ENCODE results near the gene PARM1. TPM values are rescaled to one million over a fixed set of nuclear protein-coding genes. Genes with fewer than 3 reads are reported as not detected.
A peak's percentile ranks its signal among the peaks of the same experiment; 100 is the strongest.

PARM1 gene
- total RNA-seq, 1 donor from 2014 or later, result 65.2 TPM

DNA sequence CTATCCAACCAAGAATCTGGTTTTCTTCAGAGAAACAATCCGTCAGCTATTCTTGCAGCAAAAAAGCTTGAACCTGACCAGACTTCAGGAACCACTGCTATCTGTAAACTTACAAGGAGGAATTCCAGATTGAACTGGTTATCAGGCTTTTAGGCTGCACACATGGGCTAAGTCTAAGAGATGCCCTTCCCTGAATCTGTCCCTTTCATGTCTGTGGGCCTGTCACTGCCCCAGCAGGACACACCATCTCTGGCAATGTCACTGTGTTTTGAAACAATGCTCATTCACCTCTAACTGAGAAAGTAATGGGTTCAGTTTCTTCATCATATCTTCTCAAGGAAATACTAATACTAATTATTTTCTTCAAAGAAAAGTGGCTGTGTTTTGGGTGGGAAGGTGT lies 72.8 kb downstream of the PARM1 start:
- intact Hi-C loops (cut with DNase I), result no loop called here
- ATAC-seq (ENCODE audit: poor library complexity), result no peak

GRCh38 chr4:75007891-75008290 lies 75.0 kb downstream of the PARM1 start:
- DNase-seq, result no peak
- intact Hi-C loops (cut with DNase I), result no loop called here
- no peak for ATAC-seq (ENCODE audit: poor library complexity)

More for the DNA sequence above, 72.8 kb downstream of the PARM1 start:
- no peak for DNase-seq

GRCh38 chr4:75009138-75009537 lies 76.2 kb downstream of the PARM1 start:
- intact Hi-C loops (cut with DNase I), result no loop called here
- ATAC-seq (ENCODE audit: poor library complexity), result no peak
- DNase-seq, result no peak

DNA sequence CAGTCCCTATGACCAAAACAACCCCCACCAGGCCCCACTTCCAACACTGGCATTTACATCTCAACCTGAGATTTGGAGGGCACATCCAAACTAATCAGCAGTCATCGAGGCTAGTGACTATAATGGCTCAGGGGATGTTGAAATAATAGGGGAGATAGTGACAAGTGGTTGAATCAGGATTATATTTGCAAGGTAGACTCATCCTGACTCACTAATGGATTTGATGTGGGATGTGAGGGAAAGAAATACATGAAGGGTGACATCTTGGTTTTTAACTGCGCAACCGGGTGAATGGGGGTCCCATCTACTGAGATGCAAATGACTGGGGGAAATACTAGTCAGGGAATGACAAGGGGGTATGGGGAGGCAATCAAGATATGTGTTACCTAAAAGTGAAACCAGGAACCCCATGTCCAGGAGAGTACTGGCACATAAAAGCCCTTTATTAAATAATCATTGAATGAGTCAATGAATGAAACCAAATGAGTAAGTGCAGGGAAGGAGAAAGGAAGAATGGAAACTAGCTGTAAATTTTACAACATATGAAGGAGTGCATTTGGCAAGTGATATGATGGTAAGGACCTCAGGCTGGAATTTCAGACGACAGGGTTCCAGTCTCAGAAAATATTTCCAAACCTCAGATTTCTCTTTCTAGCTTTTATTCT lies 78.3 kb downstream of the PARM1 start:
- ATAC-seq (ENCODE audit: poor library complexity) (no peak), DNase-seq (no peak)
- intact Hi-C loops (cut with DNase I), result no loop called here

DNA sequence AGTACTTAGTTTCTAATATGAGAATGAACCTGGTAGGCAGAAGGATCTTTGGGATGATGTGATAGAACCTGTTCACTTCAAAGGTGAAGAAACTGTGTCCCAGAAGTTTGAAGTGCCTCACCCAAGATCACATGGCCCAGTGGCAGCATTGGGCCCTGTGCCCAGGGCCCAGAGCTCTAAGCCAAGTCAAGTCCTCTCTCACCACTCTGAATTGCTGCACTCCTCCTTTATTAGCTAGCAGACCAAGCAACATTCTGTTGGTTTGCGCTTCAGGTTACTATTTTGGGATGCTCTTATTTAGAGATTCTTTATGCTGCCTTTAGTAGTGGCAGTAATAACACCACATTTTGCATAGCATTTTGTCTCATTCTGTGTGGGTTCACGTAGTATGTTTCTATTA lies 82.7 kb downstream of the PARM1 start:
- intact Hi-C loops (cut with DNase I), result no loop called here
- ATAC-seq (ENCODE audit: poor library complexity), result peak; percentile 92
- peak; percentile 72 for DNase-seq

DNA sequence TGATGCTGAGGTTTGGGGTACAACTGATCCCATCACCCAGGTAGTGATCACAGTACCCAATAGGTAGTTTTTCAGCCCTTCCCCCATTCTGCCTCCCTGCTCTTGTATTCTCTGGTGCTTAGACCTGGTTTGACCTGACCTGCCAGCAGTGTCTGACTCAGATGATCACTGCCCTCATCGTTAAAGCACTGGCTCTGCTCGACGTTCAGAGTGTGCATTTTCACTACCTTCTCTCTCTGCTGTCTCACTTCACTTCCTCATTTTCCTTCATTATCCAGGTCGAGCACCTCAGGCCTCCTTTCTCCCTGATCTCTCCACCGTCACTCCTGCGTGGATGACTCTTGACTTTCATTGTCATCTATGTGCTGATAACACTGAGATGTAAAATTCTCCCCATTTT lies 83.6 kb downstream of the PARM1 start:
- ATAC-seq (ENCODE audit: poor library complexity), result peak; percentile 74
- DNase-seq, result no peak
- intact Hi-C loops (cut with DNase I), result no loop called here

- DNase-seq (no peak), ATAC-seq (ENCODE audit: poor library complexity) (no peak)
- intact Hi-C loops (cut with DNase I), result no loop called here
These were observed 86.0 kb downstream of the PARM1 start for GRCh38 chr4:75018811-75019479.

GRCh38 chr4:75025431-75025830 lies 92.5 kb downstream of the PARM1 start:
- no peak for DNase-seq
- intact Hi-C loops (cut with DNase I), result no loop called here
- ATAC-seq (ENCODE audit: poor library complexity), result no peak

- intact Hi-C loops (cut with DNase I), result no loop called here
- DNase-seq, result no peak
- peak; percentile 43 for ATAC-seq (ENCODE audit: poor library complexity)
These were observed 95.4 kb downstream of the PARM1 start for GRCh38 chr4:75028196-75028854.

DNA sequence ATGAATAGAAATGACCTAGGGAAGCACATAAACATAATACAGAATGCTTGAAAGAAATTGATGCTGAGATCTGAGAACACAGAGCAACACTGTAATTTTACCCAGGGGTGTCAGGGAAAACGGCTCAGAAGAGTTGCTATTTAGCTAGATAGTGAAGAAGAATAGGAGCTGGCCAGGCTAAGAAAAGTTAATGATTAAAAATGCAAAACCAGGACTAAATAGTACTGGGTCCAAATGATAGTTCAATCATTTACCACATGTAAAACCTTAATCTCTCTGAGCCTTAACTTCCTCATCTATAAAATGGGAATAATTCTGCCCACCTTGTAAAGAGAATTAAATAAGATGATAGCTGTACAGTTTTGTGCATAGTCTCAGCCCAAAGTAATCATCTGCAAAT lies 97.1 kb downstream of the PARM1 start:
- intact Hi-C loops (cut with DNase I), result no loop called here
- ATAC-seq (ENCODE audit: poor library complexity) (no peak), DNase-seq (no peak)

DNA sequence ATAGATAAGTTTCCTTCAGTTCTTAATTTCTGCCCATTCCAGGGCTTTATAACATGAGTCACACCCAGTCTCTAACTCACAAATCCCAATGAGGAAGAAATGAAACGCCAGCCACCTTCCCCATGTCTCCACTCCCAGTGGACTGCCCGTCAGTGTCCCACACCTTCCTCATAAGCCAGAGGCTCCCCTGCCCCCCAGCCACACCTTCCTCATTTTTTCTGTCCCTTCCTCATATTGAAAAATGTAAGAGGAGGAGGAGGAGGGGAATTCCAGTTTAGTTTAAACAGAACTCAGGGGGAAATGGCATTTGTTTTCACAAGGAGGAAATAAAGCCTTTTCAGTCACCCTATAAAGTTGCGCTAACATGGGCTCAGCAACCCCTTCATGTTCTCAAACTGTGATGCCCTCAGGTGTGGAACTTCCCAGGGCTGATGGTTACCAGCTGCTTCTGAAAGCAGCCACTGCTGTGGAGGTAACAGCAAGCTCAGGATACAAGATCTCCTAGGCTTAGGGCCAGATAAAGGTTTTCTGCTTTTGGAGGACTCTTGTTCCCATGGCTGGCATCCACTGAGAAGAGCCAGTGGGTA lies 97.8 kb downstream of the PARM1 start:
- intact Hi-C loops (cut with DNase I), result no loop called here
- peak; percentile 42 for ATAC-seq (ENCODE audit: poor library complexity)
- DNase-seq, result no peak

- DNase-seq (no peak), ATAC-seq (ENCODE audit: poor library complexity) (no peak)
- intact Hi-C loops (cut with DNase I), result no loop called here
These were observed 98.9 kb downstream of the PARM1 start for GRCh38 chr4:75031775-75032174.

- no peak for ATAC-seq (ENCODE audit: poor library complexity)
- intact Hi-C loops (cut with DNase I), result no loop called here
- DNase-seq, result no peak
These were observed 101.6 kb downstream of the PARM1 start for GRCh38 chr4:75034523-75034922.

DNA sequence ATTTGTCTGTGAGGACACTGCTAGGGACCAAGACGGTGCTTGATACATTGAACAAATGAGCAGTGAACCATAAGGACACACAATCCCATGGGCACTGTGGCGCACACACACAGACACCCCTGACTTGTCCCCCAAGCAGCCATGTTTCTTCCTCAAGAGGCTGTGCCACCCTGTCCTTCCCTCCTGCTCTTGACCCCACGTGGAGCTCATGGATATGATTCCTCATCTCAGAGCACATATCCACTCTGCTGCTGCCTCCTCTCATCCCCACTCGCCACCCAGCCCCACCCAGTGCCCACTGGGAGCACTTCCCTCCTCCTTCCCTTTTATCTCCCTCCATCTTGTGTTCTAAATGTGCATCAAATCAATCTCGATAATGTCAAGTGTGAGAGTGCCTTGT lies 102.4 kb downstream of the PARM1 start:
- DNase-seq (no peak), ATAC-seq (ENCODE audit: poor library complexity) (no peak)
- intact Hi-C loops (cut with DNase I), result no loop called here

- ATAC-seq (ENCODE audit: poor library complexity) (no peak), DNase-seq (no peak)
- intact Hi-C loops (cut with DNase I), result no loop called here
These were observed 103.3 kb downstream of the PARM1 start for GRCh38 chr4:75036046-75036830.

GRCh38 chr4:75037252-75037651 lies 104.3 kb downstream of the PARM1 start:
- intact Hi-C loops (cut with DNase I), result no loop called here
- DNase-seq (no peak), ATAC-seq (ENCODE audit: poor library complexity) (no peak)

GRCh38 chr4:75038376-75038775 lies 105.5 kb downstream of the PARM1 start:
- intact Hi-C loops (cut with DNase I), result no loop called here
- ATAC-seq (ENCODE audit: poor library complexity) (peak; percentile 73), DNase-seq (no peak)

DNA sequence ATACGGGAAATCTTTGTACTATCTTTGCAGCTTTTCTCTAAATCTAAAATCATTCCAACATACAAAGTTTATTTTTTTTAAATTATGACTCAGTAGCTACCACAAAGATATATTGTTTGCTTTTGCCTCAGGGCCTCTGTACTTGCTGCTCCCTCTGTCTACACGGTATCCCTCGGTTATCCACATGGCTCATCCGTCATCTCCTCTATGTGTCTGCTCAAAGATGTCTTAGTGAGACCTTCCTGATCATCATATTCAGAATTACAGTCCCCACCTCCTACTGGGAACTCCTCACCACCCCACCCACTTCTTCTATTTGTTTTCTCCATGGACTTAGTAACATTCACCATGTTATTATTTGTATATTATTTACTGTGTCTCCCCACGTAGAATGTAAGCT lies 107.8 kb downstream of the PARM1 start:
- intact Hi-C loops (cut with DNase I), result no loop called here
- DNase-seq, result no peak
- no peak for ATAC-seq (ENCODE audit: poor library complexity)

GRCh38 chr4:75042601-75043208 lies 109.8 kb downstream of the PARM1 start:
- intact Hi-C loops (cut with DNase I), result no loop called here
- ATAC-seq (ENCODE audit: poor library complexity), result no peak

More at GRCh38 chr4:75042601-75043208, 109.8 kb downstream of the PARM1 start:
- DNase-seq, result no peak

All from Right ventricle myocardium superior (tissue), 1 donor.